ENCODE measurements around the gene FNDC3B. TPM values are rescaled to one million over a fixed set of nuclear protein-coding genes. Genes with fewer than 3 reads are reported as not detected.

FNDC3B gene
- total RNA-seq, 1 donor from 2014 or later = 68.5 TPM

GRCh38 chr3:172163320-172163719 is 123.9 kb downstream of the FNDC3B start:
- no peaks in the 10 kb centered on the region for H3K9me3 ChIP-seq
- no peak for TF ChIP-seq POLR2AphosphoS5 (IDR thresholded peaks at IDR 0.05; ENCODE audit: insufficient read depth in 1 of 2, low read depth in 1 of 2)
- TF ChIP-seq CTCF (IDR thresholded peaks at IDR 0.05) = no peak
- no peak for TF ChIP-seq POLR2A (IDR thresholded peaks at IDR 0.05)
- DNase-seq (ENCODE audit: extremely low spot score in 2 of 2) = no peak
- peaks cover 41% of the 10 kb centered on the region for H3K4me1 ChIP-seq
- no peaks in the 10 kb centered on the region for H3K27me3 ChIP-seq
- H3K4me3 ChIP-seq = no peak overlapping the region
- intact Hi-C loops (cut with DNase I) = no loop called here
- H3K36me3 ChIP-seq = no peaks in the 10 kb centered on the region
- no peak overlapping the region for H3K27ac ChIP-seq

GRCh38 chr3:172164620-172165362 is 125.4 kb downstream of the FNDC3B start:
- Histone ChIP-seq H3K4me3 (no peak overlapping the region), H3K4me1 (peaks cover 41% of the 10 kb centered on the region), H3K9me3 (no peaks in the 10 kb centered on the region), H3K27me3 (no peaks in the 10 kb centered on the region), H3K36me3 (no peaks in the 10 kb centered on the region), H3K27ac (no peak overlapping the region)
- DNase-seq (ENCODE audit: extremely low spot score in 2 of 2) = no peak
- TF ChIP-seq POLR2AphosphoS5 (IDR thresholded peaks at IDR 0.05; ENCODE audit: insufficient read depth in 1 of 2, low read depth in 1 of 2) = no peak
- TF ChIP-seq CTCF (IDR thresholded peaks at IDR 0.05) = no peak
- TF ChIP-seq POLR2A (IDR thresholded peaks at IDR 0.05) = no peak
- intact Hi-C loops (cut with DNase I) = no loop called here

GRCh38 chr3:172166261-172166660 is 126.9 kb downstream of the FNDC3B start:
- Histone ChIP-seq H3K27me3 (no peaks in the 10 kb centered on the region), H3K4me3 (no peak overlapping the region), H3K9me3 (no peaks in the 10 kb centered on the region), H3K27ac (no peak overlapping the region), H3K36me3 (no peaks in the 10 kb centered on the region), H3K4me1 (peaks cover 41% of the 10 kb centered on the region)
- DNase-seq (ENCODE audit: extremely low spot score in 2 of 2) = no peak
- TF ChIP-seq CTCF (IDR thresholded peaks at IDR 0.05) (no peak), POLR2A (IDR thresholded peaks at IDR 0.05) (no peak), POLR2AphosphoS5 (IDR thresholded peaks at IDR 0.05; ENCODE audit: insufficient read depth in 1 of 2, low read depth in 1 of 2) (no peak)
- intact Hi-C loops (cut with DNase I) = no loop called here

- DNase-seq (ENCODE audit: extremely low spot score in 2 of 2) = no peak
- TF ChIP-seq POLR2AphosphoS5 (IDR thresholded peaks at IDR 0.05; ENCODE audit: insufficient read depth in 1 of 2, low read depth in 1 of 2) (no peak), POLR2A (IDR thresholded peaks at IDR 0.05) (no peak), CTCF (IDR thresholded peaks at IDR 0.05) (no peak)
- H3K27me3 ChIP-seq = no peaks in the 10 kb centered on the region
- peaks cover 46% of the 10 kb centered on the region for H3K4me1 ChIP-seq
- no peak overlapping the region for H3K27ac ChIP-seq
- H3K36me3 ChIP-seq = no peaks in the 10 kb centered on the region
- intact Hi-C loops (cut with DNase I) = no loop called here
- H3K9me3 ChIP-seq = no peaks in the 10 kb centered on the region
- no peak overlapping the region for H3K4me3 ChIP-seq
These were observed 127.5 kb downstream of the FNDC3B start for GRCh38 chr3:172166890-172167289.

GRCh38 chr3:172167892-172168648 is 128.7 kb downstream of the FNDC3B start:
- no peak overlapping the region for H3K27ac ChIP-seq
- no peaks in the 10 kb centered on the region for H3K36me3 ChIP-seq
- no peak overlapping the region for H3K4me3 ChIP-seq
- intact Hi-C loops (cut with DNase I) = no loop called here
- H3K9me3 ChIP-seq = no peaks in the 10 kb centered on the region
- DNase-seq (ENCODE audit: extremely low spot score in 2 of 2) = no peak
- H3K4me1 ChIP-seq = peaks cover 54% of the 10 kb centered on the region
- no peak for TF ChIP-seq POLR2A (IDR thresholded peaks at IDR 0.05)
- TF ChIP-seq CTCF (IDR thresholded peaks at IDR 0.05) = no peak
- no peak for TF ChIP-seq POLR2AphosphoS5 (IDR thresholded peaks at IDR 0.05; ENCODE audit: insufficient read depth in 1 of 2, low read depth in 1 of 2)
- H3K27me3 ChIP-seq = no peaks in the 10 kb centered on the region

All from vagina (tissue), 2 donors.